GM21786 (cell line): ENCODE results near the gene SYNE2.
"Not testable (repeated sequence)": the region's sequence is repeated elsewhere in the genome, so short reads cannot be mapped to it uniquely, and the experiment has no call there.

ENCODE experiments used
- ATAC-seq: cut with Tn5 transposase; IDR thresholded peaks from one replicate; pipeline ENCODE4 v1.9.1; 2021; ENCODE audit not compliant: unreplicated experiment

The SYNE2 gene

GRCh38 chr14:64117671-64118402, 265.0 kb downstream of the SYNE2 start:
- no peak for ATAC-seq

- ATAC-seq = not testable (repeated sequence)
Observed at GRCh38 chr14:64118403-64118742, 265.6 kb downstream of the SYNE2 start.

- no peak for ATAC-seq
Observed at GRCh38 chr14:64118892-64119291, 266.1 kb downstream of the SYNE2 start.

- ATAC-seq = no peak
Observed at GRCh38 chr14:64119500-64119899, 266.7 kb downstream of the SYNE2 start.

- ATAC-seq = no peak
Observed at GRCh38 chr14:64119980-64120379, 267.2 kb downstream of the SYNE2 start.

- ATAC-seq = no peak
Observed at GRCh38 chr14:64123241-64123822, 270.5 kb downstream of the SYNE2 start.

GRCh38 chr14:64125270-64125669, 272.5 kb downstream of the SYNE2 start:
- no peak for ATAC-seq

GRCh38 chr14:64126548-64126947, 273.7 kb downstream of the SYNE2 start:
- ATAC-seq = no peak

GRCh38 chr14:64137657-64138290, 285.0 kb downstream of the SYNE2 start:
- ATAC-seq = no peak

- no peak for ATAC-seq
Observed at GRCh38 chr14:64147126-64147790, 294.5 kb downstream of the SYNE2 start.

GRCh38 chr14:64149921-64150320, 297.1 kb downstream of the SYNE2 start:
- ATAC-seq = no peak

GRCh38 chr14:64158608-64159007, 305.8 kb downstream of the SYNE2 start:
- no peak for ATAC-seq

GRCh38 chr14:64159588-64159987, 306.8 kb downstream of the SYNE2 start:
- ATAC-seq = no peak

- no peak for ATAC-seq
Observed at GRCh38 chr14:64170181-64170580, 317.4 kb downstream of the SYNE2 start.

- ATAC-seq = no peak
Observed at GRCh38 chr14:64174922-64175782, 322.3 kb downstream of the SYNE2 start.

GRCh38 chr14:64176330-64176729, 323.5 kb downstream of the SYNE2 start:
- no peak for ATAC-seq

GRCh38 chr14:64178814-64179213, 326.0 kb downstream of the SYNE2 start:
- no peak for ATAC-seq

- ATAC-seq = not testable (repeated sequence)
Observed at GRCh38 chr14:64182908-64183307, 330.1 kb downstream of the SYNE2 start.

GRCh38 chr14:64184103-64184729, 331.4 kb downstream of the SYNE2 start:
- ATAC-seq = no peak

GRCh38 chr14:64185184-64185583, 332.4 kb downstream of the SYNE2 start:
- no peak for ATAC-seq
